GM13976 (cell line): ENCODE data around the gene EMILIN3.

Experiments
- DNase-seq: peaks from one replicate; pipeline ENCODE4 v3.0.0; 2012; ENCODE audit warnings: low spot score
- in situ Hi-C: fragments of 300-500 bp; cut with MboI; formaldehyde crosslinking; loops from one replicate; pipeline ENCODE4 v1.12.0; 2022; ENCODE audit warnings: low sequenced_read_pairs, mixed read lengths, inconsistent platforms; ENCODE audit not compliant: unreplicated experiment
- TF ChIP-seq, protein P1 (sequence below): IDR thresholded peaks from 2 replicates; pipeline ENCODE4 v1.5.1; 2012; ENCODE audit warnings: borderline replicate concordance, mild to moderate bottlenecking; ENCODE audit not compliant: insufficient read depth; ENCODE audit errors: extremely low read depth, missing control alignments, control extremely low read depth

Gene EMILIN3

GRCh38 chr20:41336711-41337492, 29.7 kb downstream of the EMILIN3 start:
- TF ChIP-seq, protein P1, sequence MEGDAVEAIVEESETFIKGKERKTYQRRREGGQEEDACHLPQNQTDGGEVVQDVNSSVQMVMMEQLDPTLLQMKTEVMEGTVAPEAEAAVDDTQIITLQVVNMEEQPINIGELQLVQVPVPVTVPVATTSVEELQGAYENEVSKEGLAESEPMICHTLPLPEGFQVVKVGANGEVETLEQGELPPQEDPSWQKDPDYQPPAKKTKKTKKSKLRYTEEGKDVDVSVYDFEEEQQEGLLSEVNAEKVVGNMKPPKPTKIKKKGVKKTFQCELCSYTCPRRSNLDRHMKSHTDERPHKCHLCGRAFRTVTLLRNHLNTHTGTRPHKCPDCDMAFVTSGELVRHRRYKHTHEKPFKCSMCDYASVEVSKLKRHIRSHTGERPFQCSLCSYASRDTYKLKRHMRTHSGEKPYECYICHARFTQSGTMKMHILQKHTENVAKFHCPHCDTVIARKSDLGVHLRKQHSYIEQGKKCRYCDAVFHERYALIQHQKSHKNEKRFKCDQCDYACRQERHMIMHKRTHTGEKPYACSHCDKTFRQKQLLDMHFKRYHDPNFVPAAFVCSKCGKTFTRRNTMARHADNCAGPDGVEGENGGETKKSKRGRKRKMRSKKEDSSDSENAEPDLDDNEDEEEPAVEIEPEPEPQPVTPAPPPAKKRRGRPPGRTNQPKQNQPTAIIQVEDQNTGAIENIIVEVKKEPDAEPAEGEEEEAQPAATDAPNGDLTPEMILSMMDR: no peak
- in situ Hi-C loops: loop anchor here (5.0 kb wide), 1 partner anchor 165 kb away; no protein-coding TSS in a partner anchor
- no peak for DNase-seq

DNA sequence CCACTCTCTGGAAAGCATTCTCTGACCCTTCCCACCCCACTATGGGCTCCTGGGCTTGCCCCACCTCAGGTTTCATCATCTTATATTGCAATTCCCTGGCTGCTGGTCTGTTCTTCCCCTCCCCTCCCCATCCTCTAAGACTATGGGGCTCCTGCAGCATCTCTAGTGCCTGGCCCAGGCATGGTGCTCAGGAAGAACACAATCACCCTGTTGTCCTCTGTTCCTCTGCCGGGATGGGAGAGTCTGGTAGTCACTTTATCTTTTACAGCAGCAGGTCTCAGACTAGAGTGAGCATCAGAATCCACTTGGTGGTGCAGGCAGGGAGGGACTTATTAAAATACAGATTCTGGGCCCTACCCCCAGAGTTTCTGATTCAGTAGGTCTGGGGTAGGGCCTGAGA, 31.0 kb downstream of the EMILIN3 start:
- in situ Hi-C loops: loop anchor here (5.0 kb wide), 1 partner anchor 163 kb away; no protein-coding TSS in a partner anchor
- no peak for DNase-seq
- TF ChIP-seq, protein P1: no peak

DNA sequence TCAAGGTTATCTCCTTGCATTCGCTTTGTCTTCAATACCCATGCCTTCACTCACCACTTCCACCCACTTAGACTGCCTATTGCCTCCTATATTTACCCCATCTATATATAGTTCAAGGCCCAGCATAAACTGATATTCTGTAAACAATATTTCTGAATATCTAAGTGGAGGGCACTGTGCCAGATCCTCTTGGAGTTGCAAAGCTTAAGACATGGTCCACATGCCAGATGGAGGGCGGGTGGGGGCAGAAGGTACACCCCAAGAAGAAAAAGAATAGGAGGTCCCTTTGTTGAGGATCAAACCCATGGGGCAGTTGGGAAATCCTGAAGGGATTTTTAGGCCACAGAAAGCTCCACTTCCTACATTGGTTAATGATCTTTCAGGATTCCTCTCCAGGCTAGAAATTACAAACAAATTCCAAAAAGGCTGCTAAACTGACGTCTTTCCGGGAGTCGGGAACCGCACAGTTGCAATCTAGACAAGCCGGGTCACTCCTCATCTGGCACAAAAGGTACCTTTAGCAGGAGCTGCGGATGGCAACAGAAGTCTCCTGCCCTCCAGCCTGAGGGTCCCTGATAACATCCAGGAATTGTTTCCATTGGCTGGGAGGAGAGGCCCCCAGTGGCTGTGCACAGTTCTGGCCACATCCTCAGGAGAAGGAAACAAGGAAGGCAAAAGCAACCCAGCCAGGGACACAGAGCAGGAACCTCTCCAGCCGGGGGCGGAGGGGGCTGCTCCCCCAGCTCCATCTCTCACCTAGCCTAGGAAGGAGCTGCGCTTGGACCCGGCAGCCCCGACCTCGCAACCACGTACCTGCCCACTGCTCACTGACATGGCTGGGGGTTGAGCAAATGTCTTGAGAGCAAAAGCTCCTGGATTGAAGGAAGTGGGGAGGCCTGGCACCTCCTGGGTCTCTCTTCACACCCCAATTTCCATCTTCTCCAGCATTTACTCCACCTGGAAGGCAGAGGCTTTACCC, 31.9 kb downstream of the EMILIN3 start:
- DNase-seq: no peak
- TF ChIP-seq, protein P1: no peak
- in situ Hi-C loops: loop anchor here (5.0 kb wide), 1 partner anchor 162 kb away; no protein-coding TSS in a partner anchor

DNA sequence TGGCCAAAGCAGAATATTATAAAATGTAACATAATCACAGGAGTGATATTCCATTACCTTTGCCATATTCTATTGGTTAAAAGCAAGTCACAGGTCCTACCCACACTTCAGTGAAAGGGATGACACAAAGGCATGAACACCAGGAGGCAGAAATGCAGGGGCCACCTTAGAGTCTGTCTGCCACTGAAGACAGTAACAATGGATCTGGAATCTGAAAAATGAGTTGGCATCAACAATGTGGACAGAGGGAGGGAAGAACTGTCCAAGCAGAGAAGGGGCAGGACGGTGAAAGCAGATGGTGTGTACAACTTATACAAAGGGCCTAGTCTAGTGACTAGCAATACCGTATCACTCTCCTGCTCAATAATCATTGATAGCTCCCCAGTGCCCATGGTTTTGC, 32.6 kb downstream of the EMILIN3 start:
- TF ChIP-seq, protein P1: no peak
- in situ Hi-C loops: no loop called here
- no peak for DNase-seq

DNA sequence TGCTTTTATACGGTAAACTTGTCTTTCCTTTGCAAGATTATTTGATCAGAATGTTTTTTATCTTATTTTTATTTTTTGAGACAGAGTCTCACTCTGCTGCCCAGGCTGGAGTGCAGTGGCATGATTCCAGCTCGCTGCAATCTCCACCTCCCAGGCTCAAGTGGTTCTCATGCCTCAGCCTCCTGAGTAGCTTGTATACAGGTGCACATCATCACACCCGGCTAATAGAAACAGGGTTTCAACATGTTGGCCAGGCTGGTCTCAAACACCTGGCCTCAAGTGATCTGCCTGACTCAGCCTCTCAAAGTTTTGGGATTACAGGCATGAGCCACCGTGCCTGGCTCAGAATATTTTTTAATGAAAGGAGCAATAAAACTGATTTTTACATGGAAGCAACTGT, 34.9 kb downstream of the EMILIN3 start:
- in situ Hi-C loops: no loop called here
- TF ChIP-seq, protein P1: no peak
- no peak for DNase-seq

DNA sequence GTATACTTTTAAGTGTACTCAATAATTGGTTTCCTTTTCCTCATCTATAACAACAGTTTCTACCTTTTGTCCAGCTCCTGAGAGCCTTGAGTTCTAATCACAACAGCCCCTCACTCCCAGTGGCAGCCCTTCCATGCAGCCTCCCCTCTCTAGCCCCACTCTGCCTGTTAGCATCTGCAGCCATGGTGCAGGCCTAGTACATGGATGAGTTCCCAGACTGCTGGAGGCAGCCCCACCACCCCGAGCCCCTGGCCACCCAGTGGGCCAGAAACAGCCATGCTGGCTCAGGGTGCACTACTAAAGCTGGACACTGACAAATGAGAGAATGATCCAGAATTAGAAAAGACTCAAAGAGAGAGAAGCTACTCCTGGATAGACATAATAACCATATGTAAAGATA, 35.7 kb downstream of the EMILIN3 start:
- DNase-seq: no peak
- TF ChIP-seq, protein P1: no peak
- in situ Hi-C loops: no loop called here
